CD8-positive, alpha-beta memory T cell (primary cell): ENCODE measurements around the gene ILRUN. TPM values are rescaled to one million over a fixed set of nuclear protein-coding genes. Genes with fewer than 3 reads are reported as not detected.
"Not testable (repeated sequence)": the region's sequence is repeated elsewhere in the genome, so short reads cannot be mapped to it uniquely, and the experiment has no call there.

Experiments used
- CTCF ChIA-PET: fragments of 350-600 bp; sonication (Branson Sonifier 250); formaldehyde crosslinking; loops from one replicate; lab custom pipeline; 2021; ENCODE audit warnings: antibody characterized with exemption; lab: Charles Lee
- POLR2A ChIA-PET: fragments of 350-600 bp; sonication (Branson Sonifier 250); formaldehyde crosslinking; loops from one replicate; lab custom pipeline; 2021; ENCODE audit warnings: antibody characterized with exemption; lab: Charles Lee
- DNase-seq, 5 donors: peaks; one replicate each; pipeline versions ENCODE4 v3.0.0 to v3.0.0-alpha.2; 2020 to 2022; ENCODE audit warnings: mixed read lengths in 1 of 5
- H3K27ac ChIP-seq: one replicate; pipeline ENCODE4 v1.7.0; 2013; ENCODE audit warnings: low read depth, mild to moderate bottlenecking, low read length, moderate library complexity
- H3K27me3 ChIP-seq: 2 replicates; pipeline ENCODE4 v1.7.0; 2013; ENCODE audit warnings: low read length, mild to moderate bottlenecking; ENCODE audit not compliant: insufficient read depth, poor library complexity, severe bottlenecking
- H3K36me3 ChIP-seq: 2 replicates; pipeline ENCODE4 v1.7.0; 2013; ENCODE audit warnings: mild to moderate bottlenecking, low read length, moderate library complexity; ENCODE audit not compliant: insufficient read depth
- H3K4me1 ChIP-seq: 2 replicates; pipeline ENCODE4 v1.7.0; 2013; ENCODE audit warnings: mild to moderate bottlenecking, low read length, moderate library complexity; ENCODE audit not compliant: insufficient read depth
- H3K4me3 ChIP-seq: 2 replicates; pipeline ENCODE4 v1.7.0; 2013; ENCODE audit warnings: mild to moderate bottlenecking, low read length
- H3K9me3 ChIP-seq: 2 replicates; pipeline ENCODE4 v1.7.0; 2013; ENCODE audit warnings: mild to moderate bottlenecking, low read length
- H3K27ac Mint-ChIP-seq, 8 donors: one replicate each; pipeline ENCODE4 v1.8.0; 2020 to 2021; ENCODE audit warnings: mixed read lengths in 8 of 8, mild to moderate bottlenecking in 6 of 8, inconsistent platforms in 3 of 8, moderate library complexity in 3 of 8
- H3K27me3 Mint-ChIP-seq, 2 donors: one replicate each; pipeline ENCODE4 v1.8.0; 2020 to 2021; ENCODE audit warnings: mixed read lengths in 2 of 2, mild to moderate bottlenecking in 1 of 2, moderate library complexity in 1 of 2
- H3K36me3 Mint-ChIP-seq, 3 donors: one replicate each; pipeline ENCODE4 v1.8.0; 2020 to 2021; ENCODE audit warnings: mixed read lengths in 3 of 3, inconsistent platforms in 1 of 3, mild to moderate bottlenecking in 1 of 3
- H3K4me1 Mint-ChIP-seq, 3 donors: one replicate each; pipeline ENCODE4 v1.8.0; 2020 to 2021; ENCODE audit warnings: mixed read lengths in 3 of 3, inconsistent platforms in 1 of 3, mild to moderate bottlenecking in 1 of 3
- H3K4me3 Mint-ChIP-seq, 7 donors: one replicate each; pipeline ENCODE4 v1.8.0; 2020 to 2021; ENCODE audit warnings: mixed read lengths in 7 of 7, mild to moderate bottlenecking in 6 of 7, moderate library complexity in 4 of 7, inconsistent platforms in 2 of 7
- H3K9me3 Mint-ChIP-seq, 5 donors: one replicate each; pipeline ENCODE4 v1.8.0; 2020 to 2022; ENCODE audit warnings: mixed read lengths in 5 of 5, mild to moderate bottlenecking in 3 of 5, moderate library complexity in 2 of 5, inconsistent platforms in 1 of 5
- polyA plus RNA-seq: library from polyadenylated mRNA; unstranded; fragments of 300-500 nt; fragmentation: Illumina TruSeq; gene quantifications from one replicate; pipeline ENCODE4 v1.2.3, GENCODE V29; 2021
- total RNA-seq, 2 experiments: library from RNA; stranded (reverse); gene quantifications; one replicate each; pipeline ENCODE4 v1.2.3, GENCODE V29; 2021

Gene ILRUN
- total and polyA plus RNA-seq, 3 experiments from 2014 or later, result 18.8 to 61.9 (median 53.3) TPM

DNA sequence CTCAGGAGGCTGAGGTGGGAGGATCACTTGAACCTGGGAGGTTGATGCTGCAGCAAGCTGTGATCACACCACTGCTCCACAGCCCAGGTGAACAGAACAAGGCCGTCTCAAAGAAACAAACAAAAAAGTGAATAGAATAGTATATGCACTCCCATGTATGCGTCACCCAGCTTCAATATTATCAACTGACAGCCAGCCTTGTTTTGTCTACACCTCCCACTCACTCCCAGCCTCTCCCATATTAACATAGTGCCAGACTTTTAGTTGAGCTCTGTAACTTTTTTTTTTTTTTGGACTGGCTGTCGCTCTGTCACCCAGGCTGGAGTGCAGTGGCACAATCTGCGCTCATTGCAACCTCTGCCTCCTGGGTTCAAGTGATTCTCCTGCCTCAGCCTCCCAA is 18.1 kb upstream of the ILRUN start:
- ChIA-PET POLR2A (no interaction called here), CTCF (no interaction called here)

GRCh38 chr6:34712881-34713280 is 16.3 kb upstream of the ILRUN start:
- H3K27ac ChIP-seq, H3K27me3 ChIP-seq, H3K4me1 ChIP-seq, H3K4me3 Mint-ChIP-seq, H3K9me3 ChIP-seq, POLR2A ChIA-PET, H3K27me3 Mint-ChIP-seq, H3K4me1 Mint-ChIP-seq, H3K36me3 Mint-ChIP-seq, DNase-seq, H3K27ac Mint-ChIP-seq, H3K36me3 ChIP-seq, CTCF ChIA-PET, H3K9me3 Mint-ChIP-seq, H3K4me3 ChIP-seq: not testable (repeated sequence)

More for the DNA sequence above, 18.1 kb upstream of the ILRUN start:
- no peak overlapping the region for H3K4me3 ChIP-seq
- Mint-ChIP-seq H3K4me1 (no peaks in the 10 kb centered on the region), H3K36me3 (no peaks in the 10 kb centered on the region), H3K27ac (no peak overlapping the region), H3K27me3 (no peaks in the 10 kb centered on the region), H3K4me3 (no peak overlapping the region), H3K9me3 (no peaks in the 10 kb centered on the region)
- DNase-seq, result no peak
- no peaks in the 10 kb centered on the region for H3K9me3 ChIP-seq
- H3K27me3 ChIP-seq, result no peaks in the 10 kb centered on the region
- no peaks in the 10 kb centered on the region for H3K36me3 ChIP-seq
- H3K4me1 ChIP-seq, result no peaks in the 10 kb centered on the region
- H3K27ac ChIP-seq, result no peak overlapping the region

DNA sequence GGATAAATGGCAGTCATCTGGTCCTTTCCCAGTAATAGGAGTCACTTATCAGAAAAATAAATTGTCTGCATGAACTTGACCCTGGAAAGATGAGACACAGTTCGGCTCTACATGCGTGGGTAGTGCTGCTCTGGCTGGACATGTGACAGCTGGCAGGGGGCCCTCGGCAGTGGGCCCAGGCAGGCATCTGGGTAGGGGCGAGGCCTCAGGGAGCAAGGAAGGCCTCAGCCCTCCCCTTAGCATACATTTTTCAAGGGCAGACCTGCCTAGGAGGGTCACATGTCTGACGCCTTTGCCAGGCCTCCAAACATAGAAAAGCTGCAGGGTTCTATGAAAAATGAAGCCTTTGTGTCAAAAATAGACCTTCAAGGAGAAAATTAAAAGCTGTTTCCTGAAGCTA is 12.8 kb upstream of the ILRUN start:
- H3K9me3 Mint-ChIP-seq, result no peaks in the 10 kb centered on the region

DNA sequence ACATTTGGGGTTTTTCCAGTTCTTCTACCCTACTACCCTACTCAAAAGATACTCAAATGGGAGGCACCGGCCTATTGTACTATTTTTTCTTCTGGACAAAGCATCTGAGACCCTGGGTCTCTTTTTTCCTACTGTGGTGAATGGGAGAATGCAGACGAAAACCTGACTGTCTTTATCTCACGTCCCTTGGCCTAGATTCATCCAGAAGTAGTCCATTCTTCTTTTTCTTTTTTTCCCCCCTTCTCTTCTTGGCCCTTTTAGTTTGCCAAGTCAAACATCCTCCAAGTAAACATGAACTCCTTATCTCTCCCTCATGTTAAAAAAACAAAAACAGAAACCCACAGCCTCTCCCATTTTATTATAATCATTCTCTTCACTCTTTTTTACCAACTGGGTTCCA is 8.7 kb upstream of the ILRUN start:
- Mint-ChIP-seq H3K36me3 (no peaks in the 10 kb centered on the region), H3K4me3 (peak overlapping the region in 1 of 7 donors; percentile 12), H3K9me3 (no peaks in the 10 kb centered on the region), H3K4me1 (peaks cover 0 to 7% (median 0%) of the 10 kb centered on the region in 3 donors), H3K27me3 (no peaks in the 10 kb centered on the region), H3K27ac (peak overlapping the region in 1 of 8 donors; percentile 10)
- POLR2A ChIA-PET, result no interaction called here
- CTCF ChIA-PET, result no interaction called here
- Histone ChIP-seq H3K9me3 (no peaks in the 10 kb centered on the region), H3K36me3 (no peaks in the 10 kb centered on the region), H3K4me1 (no peaks in the 10 kb centered on the region), H3K27me3 (no peaks in the 10 kb centered on the region), H3K27ac (no peak overlapping the region), H3K4me3 (no peak overlapping the region)
- DNase-seq, result no peak

More for the DNA sequence above, 12.8 kb upstream of the ILRUN start:
- DNase-seq, result no peak
- Mint-ChIP-seq H3K4me3 (no peak overlapping the region), H3K4me1 (peaks cover 0 to 7% (median 0%) of the 10 kb centered on the region in 3 donors), H3K27ac (no peak overlapping the region), H3K36me3 (no peaks in the 10 kb centered on the region), H3K27me3 (no peaks in the 10 kb centered on the region)
- H3K4me1 ChIP-seq, result no peaks in the 10 kb centered on the region
- ChIA-PET POLR2A (no interaction called here), CTCF (no interaction called here)
- H3K4me3 ChIP-seq, result no peak overlapping the region
- H3K9me3 ChIP-seq, result no peaks in the 10 kb centered on the region
- H3K27me3 ChIP-seq, result no peaks in the 10 kb centered on the region
- no peak overlapping the region for H3K27ac ChIP-seq
- no peaks in the 10 kb centered on the region for H3K36me3 ChIP-seq

DNA sequence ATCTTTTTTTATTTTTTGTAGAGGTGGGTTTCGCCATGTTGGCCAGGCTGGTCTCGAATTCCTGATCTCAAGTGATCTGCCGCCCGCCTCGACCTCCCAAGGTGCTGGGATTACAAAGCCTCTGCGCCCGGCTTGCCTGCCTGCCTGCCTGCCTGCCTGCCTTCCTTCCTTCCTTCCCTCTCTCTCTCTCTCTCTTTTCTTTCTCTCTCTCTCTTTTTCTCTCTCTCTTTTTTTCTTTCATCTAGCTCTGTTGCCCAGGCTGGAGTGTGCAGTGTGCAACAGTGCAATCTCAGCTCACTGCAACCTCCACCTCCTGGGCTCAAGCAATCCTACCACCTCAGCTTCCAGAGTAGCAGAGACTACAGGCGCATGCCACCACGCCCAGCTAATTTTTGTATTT is 4.6 kb upstream of the ILRUN start:
- Histone ChIP-seq H3K9me3 (no peaks in the 10 kb centered on the region), H3K36me3 (no peaks in the 10 kb centered on the region), H3K27ac (no peak overlapping the region), H3K4me1 (no peaks in the 10 kb centered on the region), H3K4me3 (no peak overlapping the region), H3K27me3 (no peaks in the 10 kb centered on the region)
- H3K36me3 Mint-ChIP-seq, result peaks cover 0 to 7% (median 0%) of the 10 kb centered on the region in 3 donors
- no peaks in the 10 kb centered on the region for H3K27me3 Mint-ChIP-seq
- H3K9me3 Mint-ChIP-seq, result no peaks in the 10 kb centered on the region
- peak overlapping the region in 1 of 8 donors; percentile 98 for H3K27ac Mint-ChIP-seq
- H3K4me3 Mint-ChIP-seq, result peak overlapping the region in 1 of 7 donors; percentile 80
- ChIA-PET CTCF (no interaction called here), POLR2A (no interaction called here)
- peaks cover 8 to 19% (median 13%) of the 10 kb centered on the region in 3 donors for H3K4me1 Mint-ChIP-seq
- DNase-seq, result no peak

- H3K36me3 ChIP-seq, result no peaks in the 10 kb centered on the region
- no peak for DNase-seq
- no peaks in the 10 kb centered on the region for H3K9me3 ChIP-seq
- peak overlapping the region; percentile 78 to 100 (median 97) for H3K4me3 Mint-ChIP-seq
- ChIA-PET POLR2A (no interaction called here), CTCF (no interaction called here)
- peak overlapping the region; percentile 24 to 100 (median 100) for H3K27ac Mint-ChIP-seq
- no peaks in the 10 kb centered on the region for H3K27me3 Mint-ChIP-seq
- H3K27ac ChIP-seq, result peak overlapping the region; percentile 96
- H3K4me1 Mint-ChIP-seq, result peaks cover 34 to 43% (median 42%) of the 10 kb centered on the region in 3 donors
- H3K4me1 ChIP-seq, result peaks cover 23% of the 10 kb centered on the region
- peaks cover 0 to 13% (median 0%) of the 10 kb centered on the region in 3 donors for H3K36me3 Mint-ChIP-seq
- H3K9me3 Mint-ChIP-seq, result no peaks in the 10 kb centered on the region
- H3K4me3 ChIP-seq, result peak overlapping the region; percentile 99
- H3K27me3 ChIP-seq, result no peaks in the 10 kb centered on the region
Measured at GRCh38 chr6:34697904-34698559, 1.5 kb upstream of the ILRUN start.

DNA sequence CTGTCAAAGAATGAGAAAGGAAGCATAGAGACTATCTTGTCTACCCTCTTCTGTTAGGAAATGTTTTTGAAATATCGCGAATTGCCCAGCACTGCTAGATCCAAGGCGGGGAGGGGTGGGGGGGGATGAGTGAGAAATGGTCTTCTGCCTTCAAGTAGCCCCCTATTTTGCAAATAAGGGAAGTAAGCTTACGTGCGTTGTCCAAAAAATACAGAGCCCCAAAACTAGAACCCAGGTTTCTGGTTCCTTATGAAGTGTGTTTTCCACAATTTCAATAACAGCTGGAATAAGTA is 923 bp upstream of the ILRUN start:
- peak overlapping the region; percentile 94 to 100 (median 97) for H3K4me3 Mint-ChIP-seq
- peaks cover 37 to 48% (median 48%) of the 10 kb centered on the region in 3 donors for H3K4me1 Mint-ChIP-seq
- Histone ChIP-seq H3K36me3 (no peaks in the 10 kb centered on the region), H3K27ac (peak overlapping the region; percentile 96), H3K4me1 (peaks cover 23% of the 10 kb centered on the region), H3K4me3 (peak overlapping the region; percentile 99), H3K9me3 (no peaks in the 10 kb centered on the region), H3K27me3 (no peaks in the 10 kb centered on the region)
- peaks cover 0 to 14% (median 0%) of the 10 kb centered on the region in 3 donors for H3K36me3 Mint-ChIP-seq
- H3K27me3 Mint-ChIP-seq, result no peaks in the 10 kb centered on the region
- POLR2A ChIA-PET, result interaction anchor here (0.7 kb wide), 1 partner anchor 52 kb away, joined by 3 read pairs; no protein-coding TSS in a partner anchor
- no peak for DNase-seq
- CTCF ChIA-PET, result no interaction called here
- no peaks in the 10 kb centered on the region for H3K9me3 Mint-ChIP-seq
- H3K27ac Mint-ChIP-seq, result peak overlapping the region; percentile 95 to 100 (median 100)

GRCh38 chr6:34696189-34696738 is 303 bp downstream of the ILRUN start:
- peaks cover 23% of the 10 kb centered on the region for H3K4me1 ChIP-seq

More at GRCh38 chr6:34696189-34696738, 303 bp downstream of the ILRUN start:
- Histone ChIP-seq H3K4me3 (peak overlapping the region; percentile 84), H3K36me3 (no peaks in the 10 kb centered on the region), H3K27ac (peak overlapping the region; percentile 93), H3K9me3 (no peaks in the 10 kb centered on the region), H3K27me3 (no peaks in the 10 kb centered on the region)
- Mint-ChIP-seq H3K9me3 (no peaks in the 10 kb centered on the region), H3K4me3 (peak overlapping the region; percentile 94 to 100 (median 97)), H3K27ac (peak overlapping the region; percentile 92 to 100 (median 98)), H3K36me3 (peaks cover 0 to 14% (median 0%) of the 10 kb centered on the region in 3 donors), H3K27me3 (no peaks in the 10 kb centered on the region), H3K4me1 (peaks cover 43 to 60% (median 60%) of the 10 kb centered on the region in 3 donors)
- POLR2A ChIA-PET, result interaction anchor here (0.6 to 1.6 kb wide), 8 partner anchors 10 to 513 kb away, joined by 3 to 9 read pairs (median 4); no protein-coding TSS in a partner anchor
- CTCF ChIA-PET, result interaction anchor here (0.9 to 1.5 kb wide), 4 partner anchors 10 to 62 kb away, joined by 3 to 8 read pairs (median 5); no protein-coding TSS in a partner anchor
- DNase-seq, result no peak
